Activated naive CD4-positive, alpha-beta T cell treated with anti-CD3 and anti-CD28 coated beads for 36 hours (primary cell): ENCODE results near the gene ERAL1. TPM values are rescaled to one million over a fixed set of nuclear protein-coding genes. Genes with fewer than 3 reads are reported as not detected.
A peak's percentile ranks its signal among the peaks of the same experiment; 100 is the strongest.

Experiments
- CTCF ChIA-PET: fragments of 350-600 bp; sonication (Branson Sonifier 250); formaldehyde crosslinking; loops from one replicate; lab custom pipeline; 2021; ENCODE audit warnings: antibody characterized with exemption; lab: Charles Lee
- DNase-seq: peaks from one replicate; pipeline ENCODE4 v3.0.0-alpha.2; 2020
- H3K27ac Mint-ChIP-seq: one replicate; pipeline ENCODE4 v1.8.0; 2021; ENCODE audit warnings: mild to moderate bottlenecking, mixed read lengths
- H3K27me3 Mint-ChIP-seq: one replicate; pipeline ENCODE4 v1.8.0; 2021; ENCODE audit warnings: low read depth, mixed read lengths
- H3K36me3 Mint-ChIP-seq: one replicate; pipeline ENCODE4 v1.8.0; 2021; ENCODE audit warnings: low read depth, mixed read lengths
- H3K4me1 Mint-ChIP-seq: one replicate; pipeline ENCODE4 v1.8.0; 2021; ENCODE audit warnings: low read depth, mixed read lengths
- H3K4me3 Mint-ChIP-seq: one replicate; pipeline ENCODE4 v1.8.0; 2021; ENCODE audit warnings: mild to moderate bottlenecking, moderate library complexity, mixed read lengths
- H3K9me3 Mint-ChIP-seq: one replicate; pipeline ENCODE4 v1.8.0; 2021; ENCODE audit warnings: mixed read lengths
- intact Hi-C: fragments of 100-400 bp; cut with micrococcal nuclease; formaldehyde crosslinking; loops from one replicate; pipeline ENCODE4 v1.15.1; 2023
- total RNA-seq, 2 experiments: library from RNA; stranded (reverse); gene quantifications; one replicate each; pipeline ENCODE4 v1.2.3, GENCODE V29; 2021

Gene ERAL1
- total RNA-seq, 2 experiments from 2014 or later = 51.2 to 60.4 TPM

DNA sequence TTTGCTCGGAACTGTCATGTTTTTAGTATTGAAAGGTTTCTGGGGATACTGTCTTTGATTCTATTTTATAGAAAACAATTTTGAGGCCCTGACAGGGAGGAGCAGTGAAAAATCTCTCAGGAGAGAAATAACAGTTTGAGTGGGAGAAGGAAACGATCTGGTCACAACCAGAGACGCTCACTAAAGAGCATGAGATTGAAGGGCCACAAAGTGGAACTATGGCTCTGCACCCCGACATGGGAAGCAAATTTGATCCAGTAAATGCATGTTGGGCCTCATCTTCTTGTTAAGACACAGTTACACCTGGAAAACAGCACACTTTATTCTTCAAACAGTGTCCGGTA is 492 bp downstream of the ERAL1 start:
- Mint-ChIP-seq H3K9me3 (no peaks in the 10 kb centered on the region), H3K27me3 (no peaks in the 10 kb centered on the region), H3K4me1 (peaks cover 25% of the 10 kb centered on the region), H3K4me3 (peak overlapping the region; percentile 79), H3K36me3 (peaks cover 21% of the 10 kb centered on the region), H3K27ac (peak overlapping the region; percentile 87)
- DNase-seq = no peak
- CTCF ChIA-PET = interaction anchor here (1.5 to 1.9 kb wide), 2 partner anchors 47 to 57 kb away, joined by 3 to 8 read pairs; partner anchors contain the start of gene DHRS13
- intact Hi-C loops = loop anchor here (2.0 kb wide), 1 partner anchor 45 kb away; no protein-coding TSS in a partner anchor

DNA sequence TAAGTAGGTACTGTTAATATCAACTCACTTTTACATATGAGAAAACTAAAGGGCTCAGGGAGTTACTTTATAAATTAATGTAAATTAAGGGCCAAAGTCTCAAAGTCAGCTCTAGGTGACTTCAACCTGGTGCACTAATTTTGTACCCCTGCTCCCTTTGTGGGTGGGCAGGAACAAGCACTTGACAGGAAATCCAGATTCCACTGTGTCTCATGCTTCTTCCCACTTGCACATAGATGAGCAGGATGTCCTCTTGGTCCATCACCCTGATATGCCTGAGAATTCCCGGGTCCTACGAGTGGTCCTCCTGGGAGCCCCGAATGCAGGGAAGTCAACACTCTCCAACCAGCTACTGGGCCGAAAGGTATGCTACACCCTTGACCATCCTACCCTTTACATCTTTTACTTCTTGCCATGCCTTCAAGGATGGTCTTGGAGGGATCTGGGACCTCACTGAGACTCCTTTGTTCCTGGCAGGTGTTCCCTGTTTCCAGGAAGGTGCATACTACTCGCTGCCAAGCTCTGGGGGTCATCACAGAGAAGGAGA is 1.3 kb downstream of the ERAL1 start:
- no peaks in the 10 kb centered on the region for H3K27me3 Mint-ChIP-seq
- no peaks in the 10 kb centered on the region for H3K9me3 Mint-ChIP-seq
- H3K4me1 Mint-ChIP-seq = peaks cover 25% of the 10 kb centered on the region
- intact Hi-C loops = no loop called here
- CTCF ChIA-PET = interaction anchor here (0.6 to 1.9 kb wide), 7 partner anchors 9 to 129 kb away, joined by 3 to 8 read pairs (median 4); partner anchors contain the start of gene DHRS13
- H3K4me3 Mint-ChIP-seq = peak overlapping the region; percentile 79
- DNase-seq = no peak
- peak overlapping the region; percentile 56 for H3K27ac Mint-ChIP-seq
- peaks cover 21% of the 10 kb centered on the region for H3K36me3 Mint-ChIP-seq

DNA sequence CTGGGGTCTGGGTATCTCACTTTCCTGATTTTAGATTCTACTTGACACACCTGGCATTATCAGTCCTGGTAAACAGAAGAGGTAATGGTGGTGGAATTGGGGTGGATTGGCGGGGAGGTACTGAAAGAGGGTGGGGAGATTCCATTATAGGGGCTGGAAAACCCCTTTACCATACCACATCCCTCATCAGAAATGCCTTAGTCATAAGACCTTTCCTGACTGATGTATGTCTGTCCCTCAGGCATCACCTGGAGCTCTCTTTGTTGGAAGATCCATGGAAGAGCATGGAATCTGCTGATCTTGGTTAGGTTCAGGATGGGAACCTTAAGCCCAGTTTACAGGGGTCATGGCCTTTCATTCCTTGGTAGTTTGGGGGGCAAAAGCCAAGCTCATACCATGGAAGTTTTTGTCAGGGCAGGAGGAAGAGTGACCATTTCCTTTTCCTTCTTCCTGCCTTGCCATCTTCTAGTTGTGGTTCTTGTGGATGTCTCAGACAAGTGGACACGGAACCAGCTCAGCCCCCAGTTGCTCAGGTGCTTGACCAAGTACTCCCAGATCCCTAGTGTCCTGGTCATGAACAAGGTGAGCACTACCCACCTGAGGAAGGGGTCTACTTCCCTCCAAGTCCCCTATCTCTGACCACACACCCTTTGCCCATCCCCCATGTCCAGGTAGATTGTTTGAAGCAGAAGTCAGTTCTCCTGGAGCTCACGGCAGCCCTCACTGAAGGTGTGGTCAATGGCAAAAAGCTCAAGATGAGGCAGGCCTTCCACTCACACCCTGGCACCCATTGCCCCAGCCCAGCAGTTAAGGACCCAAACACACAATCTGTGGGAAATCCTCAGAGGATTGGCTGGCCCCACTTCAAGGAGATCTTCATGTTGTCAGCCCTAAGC is 3.3 kb downstream of the ERAL1 start:
- no peak overlapping the region for H3K4me3 Mint-ChIP-seq

DNA sequence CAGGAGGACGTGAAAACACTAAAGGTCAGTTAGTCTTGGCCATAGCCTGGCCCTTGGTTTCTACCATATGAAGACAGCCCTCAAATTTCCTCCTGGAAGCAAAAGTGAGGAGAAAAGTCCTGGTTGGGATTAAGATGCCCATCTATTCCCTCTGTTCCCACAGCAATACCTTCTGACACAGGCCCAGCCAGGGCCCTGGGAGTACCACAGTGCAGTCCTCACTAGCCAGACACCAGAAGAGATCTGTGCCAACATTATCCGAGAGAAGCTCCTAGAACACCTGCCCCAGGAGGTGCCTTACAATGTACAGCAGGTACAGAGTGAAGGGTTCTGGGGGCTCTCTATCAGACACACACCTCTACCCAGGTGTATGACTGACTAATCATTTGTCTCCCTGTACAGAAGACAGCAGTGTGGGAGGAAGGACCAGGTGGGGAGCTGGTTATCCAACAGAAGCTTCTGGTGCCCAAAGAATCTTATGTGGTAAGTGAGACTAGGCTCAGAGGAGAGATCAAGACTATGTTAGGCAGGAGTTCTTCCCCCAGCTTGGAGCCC is 4.1 kb downstream of the ERAL1 start:
- DNase-seq = no peak
- peaks cover 23% of the 10 kb centered on the region for H3K36me3 Mint-ChIP-seq
- H3K4me1 Mint-ChIP-seq = peaks cover 25% of the 10 kb centered on the region
- no peak overlapping the region for H3K4me3 Mint-ChIP-seq
- intact Hi-C loops = no loop called here
- CTCF ChIA-PET = interaction anchor here (0.6 to 2.3 kb wide), 4 partner anchors 10 to 139 kb away, joined by 3 to 11 read pairs (median 3); partner anchors contain the start of genes FAM222B and RPL23A
- no peak overlapping the region for H3K27ac Mint-ChIP-seq
- H3K9me3 Mint-ChIP-seq = no peaks in the 10 kb centered on the region
- no peaks in the 10 kb centered on the region for H3K27me3 Mint-ChIP-seq

More for the DNA sequence above, 3.3 kb downstream of the ERAL1 start:
- DNase-seq = no peak
- no peaks in the 10 kb centered on the region for H3K9me3 Mint-ChIP-seq
- CTCF ChIA-PET = interaction anchor here (1.1 to 2.3 kb wide), 3 partner anchors 9 to 94 kb away, joined by 3 to 11 read pairs (median 5); no protein-coding TSS in a partner anchor
- H3K27me3 Mint-ChIP-seq = no peaks in the 10 kb centered on the region
- H3K27ac Mint-ChIP-seq = peak overlapping the region; percentile 57
- peaks cover 23% of the 10 kb centered on the region for H3K36me3 Mint-ChIP-seq
- intact Hi-C loops = no loop called here
- H3K4me1 Mint-ChIP-seq = peaks cover 25% of the 10 kb centered on the region

DNA sequence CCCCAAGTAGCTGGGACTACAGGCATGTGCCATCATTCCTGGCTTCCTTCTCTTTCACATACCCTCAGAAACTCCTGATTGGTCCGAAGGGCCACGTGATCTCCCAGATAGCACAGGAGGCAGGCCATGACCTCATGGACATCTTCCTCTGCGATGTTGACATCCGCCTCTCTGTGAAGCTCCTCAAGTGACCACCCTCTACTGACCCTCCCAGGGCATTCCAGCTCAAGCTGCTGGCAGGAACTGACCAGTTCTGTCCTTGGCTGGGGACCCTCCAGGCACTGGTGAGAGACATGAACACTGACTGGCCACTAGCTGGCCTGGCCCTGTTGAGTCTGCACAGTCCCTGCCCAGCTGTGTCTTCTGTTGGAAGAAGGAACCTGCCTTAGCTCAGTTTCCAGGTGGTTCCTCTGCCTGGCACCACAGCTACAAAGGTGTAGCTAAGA is 5.6 kb downstream of the ERAL1 start:
- intact Hi-C loops = no loop called here
- CTCF ChIA-PET = interaction anchor here (0.9 to 5.1 kb wide), 4 partner anchors 11 to 97 kb away, joined by 3 to 39 read pairs (median 3); partner anchors contain the start of gene FAM222B
- H3K36me3 Mint-ChIP-seq = peaks cover 23% of the 10 kb centered on the region
- H3K27me3 Mint-ChIP-seq = no peaks in the 10 kb centered on the region
- DNase-seq = no peak
- H3K9me3 Mint-ChIP-seq = no peaks in the 10 kb centered on the region
- H3K4me3 Mint-ChIP-seq = no peak overlapping the region
- H3K27ac Mint-ChIP-seq = peak overlapping the region; percentile 16
- peaks cover 25% of the 10 kb centered on the region for H3K4me1 Mint-ChIP-seq

DNA sequence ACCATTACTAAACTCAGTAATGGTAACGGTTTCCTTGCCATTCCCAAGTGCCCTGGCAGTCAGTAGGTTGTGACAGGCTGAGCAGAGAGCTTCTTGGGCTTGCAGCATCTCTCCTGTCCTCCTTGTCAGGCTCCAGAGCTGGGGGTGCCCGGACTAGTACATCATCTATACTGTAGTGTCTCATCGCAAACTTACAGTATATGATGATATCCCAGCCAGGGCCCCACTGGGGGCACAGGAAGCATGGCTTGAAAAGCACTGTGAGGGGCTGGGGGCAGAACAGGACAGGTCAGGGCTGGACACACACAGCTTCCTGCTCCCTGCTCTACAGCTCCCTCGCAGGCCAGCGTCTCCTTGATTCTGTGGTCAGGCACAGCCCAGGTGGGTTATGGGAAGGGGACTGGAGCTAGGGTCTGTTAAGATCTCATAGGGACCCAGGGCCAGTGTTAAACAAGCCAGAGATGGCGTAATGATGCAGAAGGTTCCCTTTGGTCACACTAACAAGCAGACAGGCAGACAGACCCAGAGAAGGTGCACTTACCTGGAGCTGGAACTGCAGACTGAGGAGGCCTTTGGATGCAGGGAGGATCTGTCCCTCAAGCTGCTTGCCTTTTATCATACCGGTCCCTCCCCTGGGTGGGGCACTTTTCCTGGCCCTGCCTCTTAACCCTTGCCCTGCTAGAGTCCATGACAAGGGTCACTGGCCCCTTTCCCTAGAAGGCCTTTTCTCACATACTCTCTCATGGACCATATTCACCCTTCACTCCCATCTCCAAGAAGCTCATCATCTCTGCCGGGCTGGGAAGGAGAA is 6.8 kb downstream of the ERAL1 start:
- no peaks in the 10 kb centered on the region for H3K9me3 Mint-ChIP-seq
- H3K36me3 Mint-ChIP-seq = peaks cover 21% of the 10 kb centered on the region
- H3K27me3 Mint-ChIP-seq = no peaks in the 10 kb centered on the region
- intact Hi-C loops = no loop called here
- DNase-seq = no peak
- no peak overlapping the region for H3K4me3 Mint-ChIP-seq
- H3K27ac Mint-ChIP-seq = no peak overlapping the region
- peaks cover 17% of the 10 kb centered on the region for H3K4me1 Mint-ChIP-seq
- CTCF ChIA-PET = interaction anchor here (0.6 to 5.1 kb wide), 5 partner anchors 12 to 101 kb away, joined by 3 to 39 read pairs (median 4); no protein-coding TSS in a partner anchor

DNA sequence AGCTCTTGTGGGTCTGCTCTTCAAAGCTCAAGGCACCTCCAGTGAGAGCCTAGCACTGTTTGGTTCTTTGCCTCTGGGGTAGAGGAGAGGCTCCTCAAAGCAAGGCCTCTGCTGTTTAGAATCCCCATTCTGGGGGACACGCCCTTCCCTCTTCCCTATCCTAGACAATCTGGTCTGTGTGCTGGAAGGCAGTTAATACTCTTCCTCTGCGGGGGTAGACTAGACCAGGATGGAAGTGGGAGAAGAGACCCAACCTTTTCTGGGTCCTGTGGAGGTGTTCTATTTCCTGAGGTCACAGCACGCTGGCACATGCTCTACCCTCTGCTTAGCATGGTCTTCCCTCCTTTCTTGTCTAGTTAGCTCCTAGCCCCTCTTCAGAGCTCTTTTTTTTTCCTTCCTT is 7.7 kb downstream of the ERAL1 start:
- Mint-ChIP-seq H3K4me1 (peaks cover 10% of the 10 kb centered on the region), H3K27ac (no peak overlapping the region), H3K27me3 (no peaks in the 10 kb centered on the region), H3K4me3 (no peak overlapping the region), H3K36me3 (peaks cover 16% of the 10 kb centered on the region), H3K9me3 (no peaks in the 10 kb centered on the region)
- no peak for DNase-seq
- intact Hi-C loops = no loop called here
- CTCF ChIA-PET = interaction anchor here (0.9 to 5.1 kb wide), 3 partner anchors 13 to 98 kb away, joined by 3 to 39 read pairs (median 4); partner anchors contain the start of gene DHRS13

- no peaks in the 10 kb centered on the region for H3K9me3 Mint-ChIP-seq
- H3K4me3 Mint-ChIP-seq = no peak overlapping the region
- no peak for DNase-seq
- no peaks in the 10 kb centered on the region for H3K4me1 Mint-ChIP-seq
- intact Hi-C loops = no loop called here
- no peaks in the 10 kb centered on the region for H3K27me3 Mint-ChIP-seq
- peaks cover 5% of the 10 kb centered on the region for H3K36me3 Mint-ChIP-seq
- CTCF ChIA-PET = interaction anchor here (1.4 to 5.1 kb wide), 2 partner anchors 15 to 31 kb away, joined by 6 to 39 read pairs; no protein-coding TSS in a partner anchor
- no peak overlapping the region for H3K27ac Mint-ChIP-seq
Observed at GRCh38 chr17:28863953-28864352, 9.1 kb downstream of the ERAL1 start.

GRCh38 chr17:28864991-28865849 is 10.4 kb downstream of the ERAL1 start:
- DNase-seq = no peak
- H3K27ac Mint-ChIP-seq = no peak overlapping the region
- H3K9me3 Mint-ChIP-seq = no peaks in the 10 kb centered on the region
- H3K4me3 Mint-ChIP-seq = no peak overlapping the region
- intact Hi-C loops = no loop called here
- H3K36me3 Mint-ChIP-seq = peaks cover 2% of the 10 kb centered on the region
- CTCF ChIA-PET = interaction anchor here (0.5 to 1.9 kb wide), 5 partner anchors 17 to 32 kb away, joined by 3 to 6 read pairs (median 5); no protein-coding TSS in a partner anchor
- H3K27me3 Mint-ChIP-seq = no peaks in the 10 kb centered on the region
- no peaks in the 10 kb centered on the region for H3K4me1 Mint-ChIP-seq

DNA sequence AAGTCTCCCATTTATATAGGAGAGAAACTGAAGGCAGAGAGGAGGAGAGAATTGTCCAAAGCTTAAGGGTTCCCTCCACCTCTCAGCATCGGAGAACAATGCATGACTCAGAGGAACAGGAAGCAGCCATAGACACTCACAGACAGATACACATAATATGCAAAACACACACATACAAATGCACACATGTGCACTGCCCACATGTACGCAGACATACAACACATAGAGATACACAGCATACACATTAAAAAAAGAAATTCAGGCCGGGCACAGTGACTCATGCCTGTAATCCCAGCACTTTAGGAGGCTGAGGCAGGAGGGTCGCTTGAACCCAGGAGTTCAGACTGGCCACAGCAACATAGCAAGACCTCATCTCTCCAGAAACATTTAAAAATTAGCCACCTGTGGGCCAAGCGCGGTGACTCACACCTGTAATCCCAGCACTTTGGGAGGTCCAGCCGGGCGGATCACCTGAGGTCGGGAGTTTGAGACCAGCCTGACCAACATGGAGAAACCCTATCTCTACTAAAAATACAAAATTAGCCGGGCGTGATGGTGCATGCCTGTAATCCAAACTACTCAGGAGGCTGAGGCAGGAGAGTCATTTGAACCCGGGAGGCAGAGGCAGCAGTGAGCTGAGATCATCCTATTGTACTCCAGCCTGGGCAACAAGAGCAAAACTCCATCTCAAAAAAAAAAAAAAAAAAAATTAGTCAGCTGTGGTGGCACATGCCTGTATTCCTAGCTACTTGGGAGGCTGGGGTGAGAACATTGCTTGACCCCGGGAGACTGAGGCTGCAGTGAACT is 11.3 kb downstream of the ERAL1 start:
- no peak for DNase-seq
- Mint-ChIP-seq H3K4me1 (peaks cover 3% of the 10 kb centered on the region), H3K4me3 (no peak overlapping the region), H3K27me3 (no peaks in the 10 kb centered on the region), H3K36me3 (peaks cover 2% of the 10 kb centered on the region), H3K27ac (no peak overlapping the region), H3K9me3 (no peaks in the 10 kb centered on the region)
- intact Hi-C loops = no loop called here
- CTCF ChIA-PET = interaction anchor here (0.5 to 1.9 kb wide), 4 partner anchors 18 to 37 kb away, joined by 3 to 6 read pairs (median 4); partner anchors contain the start of gene DHRS13
